Endothelial cell of umbilical vein (primary cell): ENCODE results near the gene LENG8. TPM values are rescaled to one million over a fixed set of nuclear protein-coding genes. Genes with fewer than 3 reads are reported as not detected.

Source experiments
- BruUV-seq: library from RNA; stranded (reverse); fragments of 400-500 nt; replicated peaks from 2 replicates; lab custom pipeline; 2021; lab: Mats Ljungman, UMichigan
- CTCF ChIA-PET: fragments of 300-600, 350-600 bp; sonication (Branson Sonifier 250); formaldehyde crosslinking; loops from one replicate; lab custom pipeline; 2021; ENCODE audit warnings: antibody characterized with exemption, inconsistent platforms; lab: Charles Lee
- POLR2A ChIA-PET: fragments of 300-600, 350-600 bp; sonication (Branson Sonifier 250); formaldehyde crosslinking; loops from one replicate; lab custom pipeline; 2021; ENCODE audit warnings: antibody characterized with exemption, inconsistent platforms; lab: Charles Lee
- DNase-seq: peaks from one replicate; pipeline ENCODE4 v3.0.0-alpha.2; 2011; ENCODE audit warnings: low read depth, low spot score
- FAIRE-seq: peaks from 2 replicates; lab custom pipeline; 2011; peaks lifted over from hg19 to GRCh38; lab: Jason Lieb, UNC
- H2AFZ ChIP-seq: 2 replicates; pipeline ENCODE4 v1.6.0; 2012; ENCODE audit warnings: low read depth, low read length, control low read depth, inconsistent platforms
- H3K27ac ChIP-seq: 2 replicates; pipeline ENCODE4 v1.5.1; 2011; ENCODE audit warnings: low read depth, mild to moderate bottlenecking, control low read depth, low read length, moderate library complexity; ENCODE audit not compliant: insufficient read depth
- H3K27me3 ChIP-seq, 2 experiments: 2 replicates each; pipeline versions ENCODE4 v1.6.0 to v1.6.1; 2011; ENCODE audit warnings: low read length in 2 of 2, mixed read lengths in 1 of 2; ENCODE audit not compliant: control insufficient read depth in 2 of 2, insufficient read depth in 2 of 2
- H3K36me3 ChIP-seq, 2 experiments: 2 replicates in 1 of 2; 3 replicates in 1 of 2; pipeline ENCODE4 v1.5.1; 2011; ENCODE audit warnings: low read length in 2 of 2, mild to moderate bottlenecking in 1 of 2, moderate library complexity in 1 of 2; ENCODE audit not compliant: control insufficient read depth in 2 of 2, insufficient read depth in 2 of 2; ENCODE audit errors: extremely low read depth in 1 of 2
- H3K4me1 ChIP-seq: 3 replicates; pipeline ENCODE4 v1.5.1; 2011; ENCODE audit warnings: mild to moderate bottlenecking, low read length; ENCODE audit not compliant: control insufficient read depth, insufficient read depth; ENCODE audit errors: extremely low read depth
- H3K4me2 ChIP-seq: 2 replicates; pipeline ENCODE4 v1.6.1; 2011; ENCODE audit warnings: low read length, control low read depth, mixed read lengths; ENCODE audit not compliant: insufficient read depth
- H3K4me3 ChIP-seq, 3 experiments: fragments of 200-600 bp in 1 of 3; sonication (generic), shearing (Covaris generic) in 1 of 3; replicated peaks in 1 of 3; 2 replicates each; pipeline ENCODE4 v1.5.1; 2011 to 2016; ENCODE audit warnings: control low read depth in 3 of 3, low read length in 3 of 3, mild to moderate bottlenecking in 2 of 3, inconsistent platforms in 1 of 3, low read depth in 1 of 3, moderate library complexity in 1 of 3; ENCODE audit not compliant: insufficient read depth in 1 of 3
- H3K79me2 ChIP-seq: 2 replicates; pipeline ENCODE4 v1.6.0; 2012; ENCODE audit warnings: low read length, inconsistent platforms; ENCODE audit not compliant: control insufficient read depth, insufficient read depth
- H3K9ac ChIP-seq: replicated peaks from 2 replicates; pipeline ENCODE3; 2011; ENCODE audit warnings: low read length, control low read depth; ENCODE audit not compliant: insufficient read depth; ENCODE audit errors: extremely low read depth
- H3K9me1 ChIP-seq: replicated peaks from 3 replicates; pipeline ENCODE4 v1.6.0; 2011; ENCODE audit warnings: mild to moderate bottlenecking, low read length; ENCODE audit not compliant: control insufficient read depth, insufficient read depth; ENCODE audit errors: extremely low read depth
- H3K9me3 ChIP-seq: replicated peaks from 2 replicates; pipeline ENCODE4 v1.5.1; 2012; ENCODE audit warnings: low read length, inconsistent platforms; ENCODE audit not compliant: control insufficient read depth, insufficient read depth
- H4K20me1 ChIP-seq: replicated peaks from 2 replicates; pipeline ENCODE3; 2011; ENCODE audit warnings: mild to moderate bottlenecking, low read length; ENCODE audit not compliant: control insufficient read depth, insufficient read depth; ENCODE audit errors: extremely low read depth
- CTCF ChIP-seq, 2 donors: IDR thresholded peaks; 1 replicate in 1 of 2; 2 replicates in 1 of 2; pipeline ENCODE4 v1.5.1; 2011; ENCODE audit warnings: low read length in 2 of 2, mild to moderate bottlenecking in 2 of 2, moderate library complexity in 2 of 2, control low read depth in 1 of 2, inconsistent platforms in 1 of 2, low read depth in 1 of 2; ENCODE audit not compliant: insufficient read depth in 1 of 2; ENCODE audit errors: extremely low read depth in 1 of 2
- EZH2 ChIP-seq: IDR thresholded peaks from 2 replicates; pipeline ENCODE4 v1.6.1; 2012; ENCODE audit warnings: borderline replicate concordance, low read depth, mild to moderate bottlenecking, moderate library complexity, low read length, inconsistent platforms; ENCODE audit not compliant: severe bottlenecking
- FOS ChIP-seq: IDR thresholded peaks from 2 replicates; pipeline ENCODE4 v1.6.1; 2011; ENCODE audit warnings: mild to moderate bottlenecking, low read length, moderate library complexity, borderline replicate concordance; ENCODE audit not compliant: insufficient read depth
- GATA2 ChIP-seq: IDR thresholded peaks from 2 replicates; pipeline ENCODE4 v1.7.0; 2011; ENCODE audit warnings: low read depth, mild to moderate bottlenecking, moderate library complexity, mixed read lengths, low read length; ENCODE audit not compliant: insufficient read length, insufficient read depth
- JUN ChIP-seq: IDR thresholded peaks from 2 replicates; pipeline ENCODE4 v1.6.1; 2011; ENCODE audit warnings: borderline replicate concordance, low read depth; ENCODE audit not compliant: insufficient read length, insufficient read depth
- MAX ChIP-seq: IDR thresholded peaks from 2 replicates; pipeline ENCODE4 v1.6.1; 2011; ENCODE audit not compliant: insufficient read depth, insufficient read length
- MYC ChIP-seq: IDR thresholded peaks from one replicate; pipeline ENCODE4 v1.6.1; 2011; ENCODE audit warnings: mild to moderate bottlenecking, low read depth, low read length
- POLR2A ChIP-seq: IDR thresholded peaks from 2 replicates; pipeline ENCODE4 v1.6.1; 2012; ENCODE audit warnings: low read depth, mild to moderate bottlenecking, control low read depth, low read length
- POLR2AphosphoS5 ChIP-seq: IDR thresholded peaks from 2 replicates; pipeline ENCODE4 v1.6.1; 2012; ENCODE audit warnings: low read depth, mild to moderate bottlenecking, control low read depth, low read length, moderate library complexity; ENCODE audit not compliant: insufficient read depth
- dilution Hi-C: fragments of 300-500 bp; cut with MboI; formaldehyde crosslinking; loops from one replicate; pipeline ENCODE4 v1.15.0; 2019; ENCODE audit warnings: low sequenced_read_pairs; ENCODE audit not compliant: extremely low pct_ligation_motif_present
- intact Hi-C: fragments of 100-400 bp; cut with micrococcal nuclease; formaldehyde crosslinking; loops from one replicate; pipeline ENCODE4 v1.10.0; 2022
- polyA plus RNA-seq, 4 experiments: library from polyadenylated mRNA; depleted of rRNA in 3 of 4; stranded (reverse) in 3 of 4; unstranded in 1 of 4; fragments of >200 nt; gene quantifications; 2 replicates each; pipeline versions ENCODE4 v1.2.1 to v1.2.3, GENCODE V29; 2011 to 2012; ENCODE audit warnings: missing spikeins in 1 of 4
- total RNA-seq: library from RNA; stranded (reverse); gene quantifications from 2 replicates; pipeline ENCODE4 v1.2.3, GENCODE V29; 2021

LENG8 gene
- total and polyA plus RNA-seq, 2 donors (not counting 3 experiments of a cell fraction or from before 2014, with no cell fraction given): 130 to 218 TPM

DNA sequence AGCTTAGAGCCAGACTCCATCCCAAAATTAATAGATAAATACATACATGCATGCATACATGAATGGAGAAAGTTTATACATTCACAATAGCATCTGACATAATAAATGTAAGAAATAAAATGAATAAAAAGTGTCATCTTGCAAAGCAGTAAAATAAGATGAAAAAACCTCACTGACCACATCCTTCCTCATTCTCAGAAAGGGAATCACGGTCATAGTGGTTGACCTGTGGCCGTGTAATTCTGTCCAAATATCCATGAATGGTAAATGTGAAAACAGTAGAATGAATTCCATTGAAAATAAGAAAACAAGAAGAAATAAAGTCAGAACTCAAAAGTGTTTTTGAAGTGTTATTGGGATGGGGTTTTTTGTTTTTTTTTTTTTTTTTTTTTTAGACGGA is 33.9 kb downstream of the LENG8 start:
- no peak for TF ChIP-seq EZH2
- no peak for TF ChIP-seq FOS
- no peak for TF ChIP-seq POLR2AphosphoS5
- TF ChIP-seq MAX: no peak
- no peak for TF ChIP-seq JUN
- no peak for TF ChIP-seq MYC
- TF ChIP-seq POLR2A: no peak
- TF ChIP-seq CTCF (IDR thresholded peaks at IDR 0.05; ENCODE audit: extremely low read depth in 1 of 2, insufficient read depth in 1 of 2, low read depth in 1 of 2, low read length in 2 of 2): no peak
- TF ChIP-seq GATA2: no peak
- DNase-seq (no peak), FAIRE-seq (peak; percentile 18)
- H3K4me1 ChIP-seq: no peaks in the 10 kb centered on the region
- H3K27ac ChIP-seq: no peak overlapping the region
- no peaks in the 10 kb centered on the region for H3K9me3 ChIP-seq
- intact Hi-C loops (no loop called here), dilution Hi-C loops (no loop called here)
- H3K9me1 ChIP-seq: no peaks in the 10 kb centered on the region
- no peak overlapping the region for H3K4me3 ChIP-seq
- H3K36me3 ChIP-seq: no peaks in the 10 kb centered on the region
- H4K20me1 ChIP-seq: no peaks in the 10 kb centered on the region
- ChIA-PET CTCF (interaction anchor here (4.0 kb wide), 1 partner anchor 191 kb away, joined by 42 read pairs; no protein-coding TSS in a partner anchor), POLR2A (no interaction called here)
- no peak overlapping the region for H3K9ac ChIP-seq
- H3K27me3 ChIP-seq: no peaks in the 10 kb centered on the region
- no peak overlapping the region for H2AFZ ChIP-seq
- no peak overlapping the region for H3K4me2 ChIP-seq
- no peaks in the 10 kb centered on the region for H3K79me2 ChIP-seq
- BruUV-seq: no TSS peak
